ENCODE data around the gene PRKCH. TPM values are rescaled to one million over a fixed set of nuclear protein-coding genes. Genes with fewer than 3 reads are reported as not detected.

Gene PRKCH
- total RNA-seq, 1 donor from 2014 or later, result 0.30 TPM

DNA sequence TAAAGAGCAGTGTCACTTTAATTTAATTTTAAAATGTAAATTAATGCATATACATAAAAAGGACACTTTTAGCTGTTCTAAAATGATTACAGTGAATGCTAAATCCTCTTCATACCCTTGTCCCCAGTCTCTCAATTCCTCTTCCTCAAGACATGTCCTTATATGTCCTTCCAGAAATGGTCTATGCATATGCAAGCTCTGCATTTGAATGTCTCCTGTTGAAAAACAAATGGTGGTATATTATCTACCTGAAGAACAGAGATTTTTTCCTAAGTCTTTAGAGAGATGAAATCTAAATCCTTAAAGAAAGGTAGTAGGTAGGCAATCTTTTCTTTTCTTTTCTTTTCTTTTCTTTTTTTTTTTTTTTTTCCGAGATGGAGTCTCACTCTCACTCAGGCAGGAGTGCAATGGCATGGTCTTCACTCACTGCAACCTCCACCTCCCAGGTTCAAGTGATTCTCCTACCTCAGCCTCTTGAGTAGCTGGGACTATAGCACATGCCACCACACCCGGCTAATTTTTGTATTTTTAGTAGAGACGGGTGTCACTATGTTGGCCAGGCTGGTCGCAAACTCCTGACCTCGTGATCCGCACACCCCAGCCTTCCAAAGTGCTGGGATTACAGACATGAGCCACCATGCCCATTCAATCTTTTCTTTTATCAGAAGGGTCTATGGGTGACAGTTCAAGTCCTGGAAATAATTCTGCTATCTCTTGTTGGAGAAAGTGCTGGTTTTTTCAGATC, 180.5 kb downstream of the PRKCH start:
- H3K4me3 Mint-ChIP-seq, result no peak overlapping the region
- no peak for DNase-seq (ENCODE audit: low read depth, low spot score)
- peaks cover 15% of the 10 kb centered on the region for H3K4me1 Mint-ChIP-seq
- H3K27ac Mint-ChIP-seq (ENCODE audit: unreplicated experiment), result no peak overlapping the region
- H3K27me3 Mint-ChIP-seq (ENCODE audit: low read depth), result no peaks in the 10 kb centered on the region
- H3K36me3 Mint-ChIP-seq (ENCODE audit: low read depth), result no peaks in the 10 kb centered on the region
- no peak for TF ChIP-seq CTCF (conservative IDR thresholded peaks at IDR 0.05)
- H3K9me3 Mint-ChIP-seq, result peaks cover 4% of the 10 kb centered on the region

DNA sequence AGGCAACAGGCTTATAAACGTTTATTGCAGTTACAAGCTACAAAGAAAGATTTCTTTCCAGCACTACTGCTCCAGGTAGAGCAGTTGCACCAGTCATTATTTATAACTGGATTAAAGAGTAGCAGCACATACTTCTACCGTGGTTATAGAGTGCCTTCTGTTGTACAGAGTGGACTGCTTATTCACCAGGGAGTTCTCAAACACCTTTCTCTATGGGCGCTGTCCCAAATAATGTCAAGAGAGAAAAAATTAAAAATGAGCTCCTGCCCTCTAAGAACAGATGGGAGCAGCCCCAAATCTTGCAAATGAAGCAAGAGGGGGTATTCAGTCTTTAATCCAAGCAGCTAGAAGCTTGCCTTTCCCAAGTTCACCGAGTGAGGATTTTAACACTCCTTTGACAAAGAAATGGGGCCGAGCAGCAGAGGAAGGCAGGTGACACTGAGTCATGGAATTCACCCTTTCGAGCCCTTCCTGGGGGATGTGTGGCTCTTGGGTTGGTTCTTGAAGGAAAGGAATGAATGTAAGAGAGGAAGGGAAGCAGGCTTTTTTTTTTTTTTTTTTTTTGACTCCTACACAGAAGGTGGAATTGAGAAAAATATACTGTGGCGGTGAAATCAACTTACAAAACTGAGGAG, 181.2 kb downstream of the PRKCH start:
- Mint-ChIP-seq H3K36me3 (ENCODE audit: low read depth) (no peaks in the 10 kb centered on the region), H3K9me3 (peaks cover 4% of the 10 kb centered on the region), H3K4me3 (no peak overlapping the region), H3K4me1 (peaks cover 15% of the 10 kb centered on the region), H3K27me3 (ENCODE audit: low read depth) (peaks cover 2% of the 10 kb centered on the region), H3K27ac (ENCODE audit: unreplicated experiment) (no peak overlapping the region)
- DNase-seq (ENCODE audit: low read depth, low spot score), result no peak
- TF ChIP-seq CTCF (conservative IDR thresholded peaks at IDR 0.05), result no peak

DNA sequence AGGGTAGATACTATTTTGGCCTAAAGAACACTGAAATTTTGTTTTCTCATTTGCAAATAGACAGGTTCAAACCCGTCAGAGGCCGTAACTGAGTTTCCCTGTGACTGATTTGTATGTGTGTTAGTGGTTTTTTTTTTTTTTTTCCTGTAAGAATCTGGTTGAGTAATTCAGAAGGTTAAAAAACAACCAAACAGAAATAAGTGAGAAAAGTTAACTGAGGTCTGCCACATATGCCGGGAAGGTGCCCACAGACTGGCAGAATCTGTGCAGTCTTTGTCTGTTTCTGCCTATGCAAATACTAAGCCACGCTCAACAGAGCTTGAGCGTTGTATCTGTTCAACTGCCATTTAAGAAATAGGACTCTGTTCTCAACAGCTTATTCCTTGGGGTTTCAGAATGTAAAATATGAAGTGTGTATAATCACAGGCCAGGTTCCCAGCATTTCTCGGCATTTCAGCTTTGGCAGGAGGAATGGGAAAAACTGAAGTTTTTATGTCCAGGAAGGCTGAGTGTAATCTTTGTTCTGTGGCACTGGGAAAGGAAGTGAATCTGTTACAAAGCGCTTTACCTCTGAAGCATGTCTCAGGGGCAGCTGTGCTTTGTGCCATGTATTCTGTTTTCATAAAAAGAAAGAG, 181.9 kb downstream of the PRKCH start:
- Mint-ChIP-seq H3K27ac (ENCODE audit: unreplicated experiment) (no peak overlapping the region), H3K4me1 (peaks cover 15% of the 10 kb centered on the region), H3K4me3 (no peak overlapping the region), H3K27me3 (ENCODE audit: low read depth) (peaks cover 3% of the 10 kb centered on the region), H3K36me3 (ENCODE audit: low read depth) (no peaks in the 10 kb centered on the region), H3K9me3 (peaks cover 4% of the 10 kb centered on the region)
- DNase-seq (ENCODE audit: low read depth, low spot score), result no peak
- TF ChIP-seq CTCF (conservative IDR thresholded peaks at IDR 0.05), result no peak

DNA sequence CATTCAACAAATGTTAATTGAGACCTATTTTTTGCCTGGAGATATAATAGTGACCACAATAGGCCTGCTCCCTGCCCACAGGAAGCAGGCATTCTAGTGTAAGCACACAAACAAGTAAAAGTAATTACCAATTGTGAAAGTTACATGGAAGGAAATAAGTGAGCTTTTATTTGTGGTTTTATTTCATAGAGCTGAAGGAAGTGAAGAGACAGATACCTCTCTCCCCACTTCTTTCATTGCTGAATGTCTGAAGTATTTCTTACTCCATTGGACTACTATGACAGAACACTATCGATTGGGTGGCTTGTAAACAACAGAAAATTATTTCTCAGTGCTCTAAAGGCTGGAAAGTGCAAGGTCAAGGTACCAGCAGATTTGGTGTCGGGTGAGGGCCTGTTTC, 183.5 kb downstream of the PRKCH start:
- peaks cover 15% of the 10 kb centered on the region for H3K4me1 Mint-ChIP-seq
- H3K27ac Mint-ChIP-seq (ENCODE audit: unreplicated experiment), result no peak overlapping the region
- no peak overlapping the region for H3K4me3 Mint-ChIP-seq
- no peak for DNase-seq (ENCODE audit: low read depth, low spot score)
- H3K27me3 Mint-ChIP-seq (ENCODE audit: low read depth), result peaks cover 3% of the 10 kb centered on the region
- no peak for TF ChIP-seq CTCF (conservative IDR thresholded peaks at IDR 0.05)
- no peaks in the 10 kb centered on the region for H3K36me3 Mint-ChIP-seq (ENCODE audit: low read depth)
- peaks cover 4% of the 10 kb centered on the region for H3K9me3 Mint-ChIP-seq

- DNase-seq (ENCODE audit: low read depth, low spot score), result no peak
- Mint-ChIP-seq H3K4me1 (peaks cover 15% of the 10 kb centered on the region), H3K9me3 (peaks cover 4% of the 10 kb centered on the region), H3K27ac (ENCODE audit: unreplicated experiment) (no peak overlapping the region), H3K36me3 (ENCODE audit: low read depth) (no peaks in the 10 kb centered on the region), H3K27me3 (ENCODE audit: low read depth) (peaks cover 8% of the 10 kb centered on the region), H3K4me3 (no peak overlapping the region)
- TF ChIP-seq CTCF (conservative IDR thresholded peaks at IDR 0.05), result no peak
Observed at GRCh38 chr14:61505815-61506809, 184.7 kb downstream of the PRKCH start.
